Suprapubic skin (tissue), 4 donors: ENCODE results near the gene MRPL24. TPM values are rescaled to one million over a fixed set of nuclear protein-coding genes. Genes with fewer than 3 reads are reported as not detected.
A peak's percentile ranks its signal among the peaks of the same experiment; 100 is the strongest.

Source experiments
- DNase-seq, 2 donors: peaks; one replicate each; pipeline ENCODE4 v3.0.0-alpha.2; 2019; ENCODE audit warnings: low spot score in 2 of 2
- H3K27ac ChIP-seq: fragments of 200-600 bp; sonication (generic); one replicate; pipeline ENCODE4 v1.5.1; 2019
- H3K27me3 ChIP-seq: fragments of 200-600 bp; sonication (generic); one replicate; pipeline ENCODE4 v1.5.1; 2019
- H3K36me3 ChIP-seq: fragments of 200-600 bp; sonication (generic); one replicate; pipeline ENCODE4 v1.5.1; 2019
- H3K4me1 ChIP-seq: fragments of 200-600 bp; sonication (generic); one replicate; pipeline ENCODE4 v1.5.1; 2019
- H3K4me3 ChIP-seq: fragments of 200-600 bp; sonication (generic); one replicate; pipeline ENCODE4 v1.5.1; 2019; ENCODE audit warnings: mild to moderate bottlenecking
- H3K9me3 ChIP-seq: fragments of 200-600 bp; sonication (generic); one replicate; pipeline ENCODE4 v1.5.1; 2019
- CTCF ChIP-seq, 2 donors: fragments of 200-600 bp in 1 of 2; fragments of 450-650 bp in 1 of 2; sonication (generic) in 1 of 2; IDR thresholded peaks; one replicate each; pipeline ENCODE4 v1.5.1; 2016 to 2019; ENCODE audit warnings: antibody characterized with exemption in 2 of 2, mild to moderate bottlenecking in 1 of 2, moderate library complexity in 1 of 2
- EP300 ChIP-seq: sonication (generic); formaldehyde crosslinking; IDR thresholded peaks from one replicate; pipeline ENCODE4 v1.6.1; 2017; ENCODE audit warnings: antibody characterized with exemption
- POLR2A ChIP-seq, 2 donors: fragments of 450-650 bp; IDR thresholded peaks; one replicate each; pipeline ENCODE4 v1.6.1; 2017; ENCODE audit warnings: antibody characterized with exemption in 2 of 2, mild to moderate bottlenecking in 2 of 2, moderate library complexity in 2 of 2
- POLR2AphosphoS5 ChIP-seq, 3 donors: sonication (generic); formaldehyde crosslinking; IDR thresholded peaks; one replicate each; pipeline ENCODE4 v1.6.1; 2017; ENCODE audit warnings: antibody characterized with exemption in 3 of 3
- WGBS: methylation state at CpG from one replicate; pipeline ENCODE4 v1.1.5; 2018; 5-methylcytosine and 5-hydroxymethylcytosine counted together
- total RNA-seq, 4 donors: library from RNA; depleted of rRNA; stranded (reverse); fragments of >200 nt; gene quantifications; one replicate each; pipeline ENCODE4 v1.1.0, GENCODE V29; 2016

MRPL24 gene
- total RNA-seq, 4 donors from 2014 or later = 33.6 to 66.6 (median 55.0) TPM

GRCh38 chr1:156742801-156743200 lies 1.9 kb upstream of the MRPL24 start:
- Histone ChIP-seq H3K27me3 (no peaks in the 10 kb centered on the region), H3K9me3 (no peaks in the 10 kb centered on the region), H3K4me3 (no peak overlapping the region), H3K4me1 (peaks cover 46% of the 10 kb centered on the region), H3K27ac (no peak overlapping the region), H3K36me3 (peaks cover 39% of the 10 kb centered on the region)
- no peak for DNase-seq
- TF ChIP-seq EP300 (no peak), POLR2A (IDR thresholded peaks at IDR 0.05) (no peak), POLR2AphosphoS5 (IDR thresholded peaks at IDR 0.05) (no peak), CTCF (IDR thresholded peaks at IDR 0.05) (no peak)
- WGBS = 92% methylated on average over 3 of the region's 4 CpGs

GRCh38 chr1:156742017-156742416 lies 1.1 kb upstream of the MRPL24 start:
- WGBS = 80% methylated on average over 3 of the region's 3 CpGs
- no peak for TF ChIP-seq POLR2A (IDR thresholded peaks at IDR 0.05)
- no peak for TF ChIP-seq POLR2AphosphoS5 (IDR thresholded peaks at IDR 0.05)
- no peak for TF ChIP-seq CTCF (IDR thresholded peaks at IDR 0.05)
- TF ChIP-seq EP300 = no peak
- peaks cover 39% of the 10 kb centered on the region for H3K4me1 ChIP-seq

GRCh38 chr1:156741481-156741983 lies 644 bp upstream of the MRPL24 start:
- Histone ChIP-seq H3K27me3 (no peaks in the 10 kb centered on the region), H3K4me1 (peaks cover 34% of the 10 kb centered on the region), H3K36me3 (peaks cover 51% of the 10 kb centered on the region), H3K9me3 (no peaks in the 10 kb centered on the region), H3K4me3 (peak overlapping the region; percentile 59), H3K27ac (peak overlapping the region; percentile 75)
- no peak for DNase-seq
- no peak for TF ChIP-seq POLR2AphosphoS5 (IDR thresholded peaks at IDR 0.05)
- no peak for TF ChIP-seq POLR2A (IDR thresholded peaks at IDR 0.05)
- TF ChIP-seq EP300 = no peak
- no peak for TF ChIP-seq CTCF (IDR thresholded peaks at IDR 0.05)
- WGBS = 48% methylated on average over 8 of the region's 8 CpGs

More at GRCh38 chr1:156742017-156742416, 1.1 kb upstream of the MRPL24 start:
- no peak for DNase-seq
- no peaks in the 10 kb centered on the region for H3K9me3 ChIP-seq
- H3K36me3 ChIP-seq = peaks cover 47% of the 10 kb centered on the region
- H3K27ac ChIP-seq = peak overlapping the region; percentile 75
- no peaks in the 10 kb centered on the region for H3K27me3 ChIP-seq
- no peak overlapping the region for H3K4me3 ChIP-seq

DNA sequence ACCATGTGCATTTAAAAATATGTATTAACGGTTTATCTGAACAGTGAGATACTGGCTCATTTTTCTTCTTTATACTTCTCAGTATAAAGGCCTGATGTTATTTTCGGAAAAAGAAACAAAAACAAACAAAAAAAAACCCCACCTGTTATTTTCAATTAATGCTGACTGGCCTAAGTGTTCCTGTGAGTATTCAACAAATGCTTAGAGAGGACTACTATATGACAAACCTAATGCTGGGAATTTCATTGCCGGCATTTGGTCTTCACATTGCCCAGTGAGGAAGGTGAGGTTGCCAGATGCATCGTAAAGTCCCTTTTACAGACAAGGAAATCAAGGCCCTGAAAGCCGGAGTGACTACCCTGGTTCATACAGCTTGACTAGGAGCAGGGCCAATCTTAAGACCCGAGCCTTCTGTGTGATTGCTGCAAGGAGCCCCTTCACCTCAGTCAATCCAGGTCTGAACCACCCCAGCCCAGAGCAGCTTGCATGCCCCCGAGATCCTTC lies 599 bp downstream of the MRPL24 start:
- TF ChIP-seq EP300 (no peak), POLR2AphosphoS5 (IDR thresholded peaks at IDR 0.05) (no peak), POLR2A (IDR thresholded peaks at IDR 0.05) (no peak), CTCF (IDR thresholded peaks at IDR 0.05) (no peak)
- Histone ChIP-seq H3K4me1 (peaks cover 22% of the 10 kb centered on the region), H3K36me3 (peaks cover 62% of the 10 kb centered on the region), H3K4me3 (peak overlapping the region; percentile 59), H3K27me3 (no peaks in the 10 kb centered on the region), H3K9me3 (no peaks in the 10 kb centered on the region), H3K27ac (peak overlapping the region; percentile 62)
- 16% methylated on average over 7 of the region's 7 CpGs for WGBS
- DNase-seq = no peak

- no peaks in the 10 kb centered on the region for H3K27me3 ChIP-seq
- TF ChIP-seq POLR2A (IDR thresholded peaks at IDR 0.05) (no peak), CTCF (IDR thresholded peaks at IDR 0.05) (no peak), EP300 (no peak), POLR2AphosphoS5 (IDR thresholded peaks at IDR 0.05) (no peak)
- DNase-seq = peak in 1 of 2 donors; percentile 65
- 73% methylated on average over 2 of the region's 2 CpGs for WGBS
- H3K9me3 ChIP-seq = no peaks in the 10 kb centered on the region
- no peak overlapping the region for H3K4me3 ChIP-seq
- H3K27ac ChIP-seq = no peak overlapping the region
- H3K4me1 ChIP-seq = peaks cover 14% of the 10 kb centered on the region
- H3K36me3 ChIP-seq = peaks cover 56% of the 10 kb centered on the region
Observed at GRCh38 chr1:156738916-156739315, 2.0 kb downstream of the MRPL24 start.
